Measurements from ENCODE around the gene ANKIB1.

ANKIB1 gene

GRCh38 chr7:92362131-92362530, 116.4 kb downstream of the ANKIB1 start:
- no peak overlapping the region for H3K9ac ChIP-seq (ENCODE audit: insufficient read length, low read depth)
- no peaks in the 10 kb centered on the region for H3K27me3 ChIP-seq (ENCODE audit: insufficient read depth, insufficient read length)
- H3K4me1 ChIP-seq (ENCODE audit: insufficient read depth, insufficient read length): no peaks in the 10 kb centered on the region
- no peaks in the 10 kb centered on the region for H3K9me3 ChIP-seq (ENCODE audit: insufficient read depth, low read length)
- peaks cover 11% of the 10 kb centered on the region for H3K36me3 ChIP-seq (ENCODE audit: insufficient read depth, insufficient read length, low read length)
- H3K4me3 ChIP-seq (ENCODE audit: insufficient read length, low read depth): no peak overlapping the region
- TF ChIP-seq YY1 (IDR thresholded peaks at IDR 0.05; ENCODE audit: insufficient read depth, insufficient read length) (no peak), ZNF274 (IDR thresholded peaks at IDR 0.05; ENCODE audit: low read depth, low read length) (no peak), SUZ12 (IDR thresholded peaks at IDR 0.05; ENCODE audit: extremely low read depth, insufficient read depth, insufficient read length) (no peak)
- no peak for DNase-seq (ENCODE audit: low read depth, low spot score)

GRCh38 chr7:92366730-92367129, 121.0 kb downstream of the ANKIB1 start:
- Histone ChIP-seq H3K36me3 (ENCODE audit: insufficient read depth, insufficient read length, low read length) (peaks cover 10% of the 10 kb centered on the region), H3K9ac (ENCODE audit: insufficient read length, low read depth) (no peak overlapping the region), H3K27me3 (ENCODE audit: insufficient read depth, insufficient read length) (no peaks in the 10 kb centered on the region), H3K9me3 (ENCODE audit: insufficient read depth, low read length) (no peaks in the 10 kb centered on the region), H3K4me1 (ENCODE audit: insufficient read depth, insufficient read length) (no peaks in the 10 kb centered on the region), H3K4me3 (ENCODE audit: insufficient read length, low read depth) (no peak overlapping the region)
- TF ChIP-seq YY1 (IDR thresholded peaks at IDR 0.05; ENCODE audit: insufficient read depth, insufficient read length): no peak
- TF ChIP-seq SUZ12 (IDR thresholded peaks at IDR 0.05; ENCODE audit: extremely low read depth, insufficient read depth, insufficient read length): no peak
- TF ChIP-seq ZNF274 (IDR thresholded peaks at IDR 0.05; ENCODE audit: low read depth, low read length): no peak
- no peak for DNase-seq (ENCODE audit: low read depth, low spot score)

DNA sequence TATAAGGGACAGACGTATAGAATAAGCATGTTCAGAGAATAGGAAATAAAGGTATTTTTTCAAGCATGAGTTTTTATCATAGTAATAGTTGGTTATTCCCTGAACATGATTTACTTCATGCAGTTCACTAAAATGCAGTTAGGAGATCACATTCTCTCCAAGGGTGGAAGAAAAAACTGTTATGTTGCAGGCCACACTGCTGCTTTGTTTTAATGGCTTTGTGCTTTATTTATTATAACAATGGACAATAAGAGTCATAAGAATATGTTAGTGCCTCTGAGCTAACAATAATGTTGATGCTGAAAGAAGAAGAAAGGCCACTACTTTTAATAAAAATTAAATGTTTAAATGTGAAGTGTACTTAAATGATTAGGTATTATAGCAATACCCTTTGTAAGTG, 123.0 kb downstream of the ANKIB1 start:
- H3K27me3 ChIP-seq (ENCODE audit: insufficient read depth, insufficient read length): no peaks in the 10 kb centered on the region
- DNase-seq (ENCODE audit: low read depth, low spot score): no peak
- TF ChIP-seq YY1 (IDR thresholded peaks at IDR 0.05; ENCODE audit: insufficient read depth, insufficient read length): no peak
- no peak for TF ChIP-seq SUZ12 (IDR thresholded peaks at IDR 0.05; ENCODE audit: extremely low read depth, insufficient read depth, insufficient read length)
- TF ChIP-seq ZNF274 (IDR thresholded peaks at IDR 0.05; ENCODE audit: low read depth, low read length): no peak
- no peak overlapping the region for H3K4me3 ChIP-seq (ENCODE audit: insufficient read length, low read depth)
- H3K4me1 ChIP-seq (ENCODE audit: insufficient read depth, insufficient read length): no peaks in the 10 kb centered on the region
- H3K9ac ChIP-seq (ENCODE audit: insufficient read length, low read depth): no peak overlapping the region
- H3K36me3 ChIP-seq (ENCODE audit: insufficient read depth, insufficient read length, low read length): peaks cover 6% of the 10 kb centered on the region
- no peaks in the 10 kb centered on the region for H3K9me3 ChIP-seq (ENCODE audit: insufficient read depth, low read length)

GRCh38 chr7:92375013-92375412, 129.2 kb downstream of the ANKIB1 start:
- peaks cover 7% of the 10 kb centered on the region for H3K36me3 ChIP-seq (ENCODE audit: insufficient read depth, insufficient read length, low read length)
- peaks cover 16% of the 10 kb centered on the region for H3K9me3 ChIP-seq (ENCODE audit: insufficient read depth, low read length)
- no peak for DNase-seq (ENCODE audit: low read depth, low spot score)
- no peak overlapping the region for H3K4me3 ChIP-seq (ENCODE audit: insufficient read length, low read depth)
- TF ChIP-seq ZNF274 (IDR thresholded peaks at IDR 0.05; ENCODE audit: low read depth, low read length) (no peak), SUZ12 (IDR thresholded peaks at IDR 0.05; ENCODE audit: extremely low read depth, insufficient read depth, insufficient read length) (no peak), YY1 (IDR thresholded peaks at IDR 0.05; ENCODE audit: insufficient read depth, insufficient read length) (no peak)
- H3K27me3 ChIP-seq (ENCODE audit: insufficient read depth, insufficient read length): no peaks in the 10 kb centered on the region
- H3K4me1 ChIP-seq (ENCODE audit: insufficient read depth, insufficient read length): no peaks in the 10 kb centered on the region
- H3K9ac ChIP-seq (ENCODE audit: insufficient read length, low read depth): no peak overlapping the region

DNA sequence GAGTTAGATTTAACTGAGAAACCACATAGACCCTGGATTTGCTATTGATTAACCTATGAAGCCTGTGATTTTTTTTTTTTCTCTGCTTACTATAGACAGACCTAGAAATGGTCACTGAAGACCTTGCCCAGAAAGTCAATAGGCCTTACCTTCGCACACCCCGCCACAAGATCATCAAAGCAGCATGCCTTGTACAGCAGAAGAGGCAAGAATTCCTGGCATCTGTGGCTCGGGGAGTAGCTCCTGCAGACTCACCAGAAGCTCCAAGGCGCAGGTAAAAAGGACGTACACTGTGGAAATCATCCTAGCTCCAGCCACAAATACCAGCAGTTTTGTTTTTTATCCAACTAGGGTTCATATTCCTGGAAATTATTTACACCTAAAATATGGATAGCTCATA, 145.3 kb downstream of the ANKIB1 start:
- DNase-seq (ENCODE audit: low read depth, low spot score): no peak
- no peak for TF ChIP-seq SUZ12 (IDR thresholded peaks at IDR 0.05; ENCODE audit: extremely low read depth, insufficient read depth, insufficient read length)
- TF ChIP-seq ZNF274 (IDR thresholded peaks at IDR 0.05; ENCODE audit: low read depth, low read length): no peak
- no peak for TF ChIP-seq YY1 (IDR thresholded peaks at IDR 0.05; ENCODE audit: insufficient read depth, insufficient read length)
- no peak overlapping the region for H3K4me3 ChIP-seq (ENCODE audit: insufficient read length, low read depth)
- peaks cover 7% of the 10 kb centered on the region for H3K36me3 ChIP-seq (ENCODE audit: insufficient read depth, insufficient read length, low read length)
- H3K9me3 ChIP-seq (ENCODE audit: insufficient read depth, low read length): no peaks in the 10 kb centered on the region
- no peaks in the 10 kb centered on the region for H3K27me3 ChIP-seq (ENCODE audit: insufficient read depth, insufficient read length)
- H3K4me1 ChIP-seq (ENCODE audit: insufficient read depth, insufficient read length): no peaks in the 10 kb centered on the region
- no peak overlapping the region for H3K9ac ChIP-seq (ENCODE audit: insufficient read length, low read depth)

DNA sequence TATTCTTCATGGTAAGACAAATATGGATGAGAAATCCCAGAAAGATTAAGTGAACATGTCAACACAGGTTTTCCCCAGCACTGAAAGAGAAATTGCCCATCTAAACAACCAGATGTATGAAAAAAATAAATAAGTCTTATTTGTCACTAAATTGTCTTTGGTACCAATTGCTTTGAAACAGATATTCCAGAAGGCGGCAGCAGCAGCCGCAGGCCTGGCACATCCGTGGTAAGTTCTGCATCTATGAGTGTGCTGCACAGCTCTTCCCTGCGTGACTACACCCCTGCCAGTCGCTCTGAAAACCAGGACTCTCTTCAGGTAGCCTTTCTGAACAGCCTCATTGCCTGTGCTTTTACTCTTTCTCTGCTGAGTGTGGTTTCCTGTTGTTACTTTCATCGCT, 151.8 kb downstream of the ANKIB1 start:
- TF ChIP-seq SUZ12 (IDR thresholded peaks at IDR 0.05; ENCODE audit: extremely low read depth, insufficient read depth, insufficient read length) (no peak), YY1 (IDR thresholded peaks at IDR 0.05; ENCODE audit: insufficient read depth, insufficient read length) (no peak), ZNF274 (IDR thresholded peaks at IDR 0.05; ENCODE audit: low read depth, low read length) (no peak)
- H3K9ac ChIP-seq (ENCODE audit: insufficient read length, low read depth): no peak overlapping the region
- DNase-seq (ENCODE audit: low read depth, low spot score): no peak
- H3K9me3 ChIP-seq (ENCODE audit: insufficient read depth, low read length): no peaks in the 10 kb centered on the region
- no peak overlapping the region for H3K4me3 ChIP-seq (ENCODE audit: insufficient read length, low read depth)
- H3K27me3 ChIP-seq (ENCODE audit: insufficient read depth, insufficient read length): no peaks in the 10 kb centered on the region
- no peaks in the 10 kb centered on the region for H3K4me1 ChIP-seq (ENCODE audit: insufficient read depth, insufficient read length)
- peaks cover 35% of the 10 kb centered on the region for H3K36me3 ChIP-seq (ENCODE audit: insufficient read depth, insufficient read length, low read length)

- TF ChIP-seq ZNF274 (IDR thresholded peaks at IDR 0.05; ENCODE audit: low read depth, low read length) (no peak), SUZ12 (IDR thresholded peaks at IDR 0.05; ENCODE audit: extremely low read depth, insufficient read depth, insufficient read length) (no peak), YY1 (IDR thresholded peaks at IDR 0.05; ENCODE audit: insufficient read depth, insufficient read length) (no peak)
- DNase-seq (ENCODE audit: low read depth, low spot score): no peak
- no peak overlapping the region for H3K9ac ChIP-seq (ENCODE audit: insufficient read length, low read depth)
- H3K27me3 ChIP-seq (ENCODE audit: insufficient read depth, insufficient read length): no peaks in the 10 kb centered on the region
- no peaks in the 10 kb centered on the region for H3K4me1 ChIP-seq (ENCODE audit: insufficient read depth, insufficient read length)
- H3K9me3 ChIP-seq (ENCODE audit: insufficient read depth, low read length): no peaks in the 10 kb centered on the region
- H3K36me3 ChIP-seq (ENCODE audit: insufficient read depth, insufficient read length, low read length): peaks cover 35% of the 10 kb centered on the region
- no peak overlapping the region for H3K4me3 ChIP-seq (ENCODE audit: insufficient read length, low read depth)
Observed at GRCh38 chr7:92400013-92400412, 154.2 kb downstream of the ANKIB1 start.

All from NT2/D1 (cell line).